Stimulated activated CD4-positive, alpha-beta T cell treated with anti-CD3 and anti-CD28 coated beads, Interleukin-12 subunit alpha, Interleukin-12 subunit beta, amount 100 ng/mL, for 48 hours (primary cell): Measurements from ENCODE around the gene LETMD1.
"Not testable (repeated sequence)": the region's sequence is repeated elsewhere in the genome, so short reads cannot be mapped to it uniquely, and the experiment has no call there.

Experiments used
- DNase-seq, 3 donors: peaks; one replicate each; pipeline ENCODE4 v3.0.0-alpha.2; 2020; ENCODE audit warnings: low read depth in 2 of 3, low spot score in 1 of 3

The LETMD1 gene

DNA sequence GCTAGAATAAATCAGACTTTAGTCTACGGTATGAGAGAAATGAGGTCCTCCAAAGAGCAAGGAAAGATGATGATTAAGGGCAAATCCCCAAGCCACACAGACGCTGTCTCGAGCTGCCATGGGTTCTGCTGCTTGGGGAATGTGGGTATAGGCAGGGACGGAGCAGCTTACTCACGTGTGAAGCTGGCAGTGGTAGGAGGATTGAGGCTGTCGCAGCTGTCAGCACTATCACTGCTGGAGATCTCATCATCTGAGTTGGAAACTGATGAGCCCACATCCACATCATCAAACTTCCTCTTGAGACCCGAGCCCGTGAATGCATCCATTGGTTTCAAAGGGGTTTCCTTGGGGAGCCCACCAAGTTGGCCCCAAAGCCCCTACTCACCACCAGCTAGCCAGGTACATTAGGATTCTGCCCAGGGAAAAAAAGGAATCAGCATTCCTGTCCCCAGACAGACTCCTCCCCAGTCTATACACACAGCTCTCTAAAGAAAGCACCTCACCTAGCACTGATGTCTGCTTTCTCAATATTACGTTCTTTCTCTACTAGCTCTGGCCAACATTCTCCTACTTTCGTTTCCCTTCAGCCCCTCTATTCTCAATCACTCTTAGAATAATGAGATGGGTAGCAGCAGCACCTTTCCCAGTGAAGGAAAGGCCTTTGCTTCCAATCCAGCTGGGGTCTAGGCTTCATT lies 28.3 kb downstream of the LETMD1 start:
- DNase-seq: peak in 2 of 3 donors; percentile 3 to 13

GRCh38 chr12:51077930-51078329 lies 29.8 kb downstream of the LETMD1 start:
- DNase-seq: no peak

DNA sequence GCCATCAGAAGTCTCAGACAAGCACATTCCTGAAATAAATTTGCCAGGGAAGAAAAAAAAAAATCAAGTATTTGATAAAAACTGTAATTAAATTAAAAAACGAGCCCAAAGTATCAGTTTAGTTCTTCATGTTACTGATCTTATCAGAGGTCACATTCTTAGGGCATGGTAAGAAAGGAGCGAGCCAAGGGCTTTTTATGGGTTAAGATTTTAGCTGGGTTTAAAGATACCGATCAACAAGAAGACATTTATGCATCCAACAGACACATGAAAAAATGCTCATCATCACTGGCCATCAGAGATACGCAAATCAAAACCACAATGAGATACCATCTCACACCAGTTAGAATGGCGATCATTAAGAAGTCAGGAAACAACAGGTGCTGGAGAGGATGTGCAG lies 30.2 kb downstream of the LETMD1 start:
- not testable (repeated sequence) for DNase-seq

DNA sequence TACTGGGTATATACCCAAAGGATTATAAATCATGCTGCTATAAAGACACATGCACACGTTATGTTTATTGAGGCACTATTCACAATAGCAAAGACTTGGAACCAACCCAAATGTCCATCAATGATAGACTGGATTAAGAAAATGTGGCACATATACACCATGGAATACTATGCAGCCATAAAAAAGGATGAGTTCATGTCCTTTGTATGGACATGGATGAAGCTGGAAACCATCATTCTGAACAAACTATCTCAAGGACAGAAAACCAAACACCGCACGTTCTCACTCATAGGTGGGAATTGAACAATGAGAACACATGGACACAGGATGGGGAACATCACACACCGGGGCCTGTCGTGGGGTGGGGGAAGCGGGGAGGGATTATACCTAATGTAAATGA lies 30.7 kb downstream of the LETMD1 start:
- DNase-seq: not testable (repeated sequence)

DNA sequence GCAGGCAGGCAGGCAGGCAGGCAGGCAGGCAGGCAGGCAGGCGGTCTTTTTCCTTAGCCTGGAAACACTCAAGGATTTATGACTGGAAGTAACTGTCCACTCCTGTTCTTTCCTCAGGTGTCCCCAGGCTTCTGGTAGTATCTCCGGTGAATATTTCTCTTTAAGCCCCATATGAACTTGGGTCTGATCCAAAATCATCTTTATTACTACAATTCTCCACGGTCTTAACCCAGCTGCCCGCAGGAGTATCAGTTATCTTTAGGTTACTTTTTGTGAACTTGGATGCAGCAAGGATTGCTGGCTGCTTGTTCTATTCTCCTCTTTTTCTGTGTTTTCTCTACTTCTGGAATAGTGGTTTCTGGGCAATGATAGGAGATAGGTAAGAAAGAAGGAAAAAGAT lies 32.0 kb downstream of the LETMD1 start:
- no peak for DNase-seq

DNA sequence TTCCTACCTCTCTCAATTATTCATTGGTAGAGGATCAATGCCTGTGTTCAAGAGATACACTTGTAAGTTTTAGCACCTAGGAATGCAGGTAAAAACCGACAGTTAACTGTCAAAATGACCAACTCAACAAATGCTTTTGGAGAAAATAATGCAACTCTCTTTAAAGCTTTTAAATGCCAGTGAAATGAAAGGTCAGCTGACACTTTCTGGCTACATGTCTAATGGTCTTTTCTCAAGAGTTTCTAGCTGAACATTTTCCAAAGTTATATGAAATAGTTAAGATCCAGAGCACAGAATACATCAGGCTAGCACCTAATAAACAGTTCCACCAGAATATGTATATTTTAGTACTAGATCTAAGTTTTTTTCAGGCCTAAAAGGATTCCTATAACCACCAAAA lies 33.3 kb downstream of the LETMD1 start:
- no peak for DNase-seq

DNA sequence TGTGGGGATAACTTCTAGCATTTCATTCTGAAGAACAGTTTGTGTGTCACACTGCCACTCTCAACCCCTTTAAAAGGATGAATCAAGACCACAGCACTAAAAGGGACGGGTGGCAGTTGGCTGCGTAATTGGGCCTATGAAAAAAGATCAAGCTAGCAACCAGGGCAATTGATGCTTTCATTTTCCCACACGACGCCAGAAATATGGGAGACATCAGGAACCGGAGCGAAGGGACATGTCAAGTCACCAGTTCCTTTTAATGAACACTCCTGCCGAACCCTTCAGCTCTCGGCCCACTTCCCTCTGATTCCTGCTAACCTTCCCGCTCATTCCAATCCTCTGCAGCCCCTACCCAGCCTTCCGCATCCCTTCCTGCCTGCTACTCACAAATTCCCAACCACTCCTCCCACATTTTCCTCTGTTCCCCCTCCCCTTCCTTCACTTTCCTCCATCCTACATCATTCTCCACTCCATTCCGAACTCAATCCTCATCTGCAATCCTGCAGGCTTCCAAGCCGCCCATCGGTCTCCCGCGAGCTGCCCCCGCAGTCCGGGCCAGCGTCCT lies 34.5 kb downstream of the LETMD1 start:
- DNase-seq: peak in 1 of 3 donors; percentile 20

DNA sequence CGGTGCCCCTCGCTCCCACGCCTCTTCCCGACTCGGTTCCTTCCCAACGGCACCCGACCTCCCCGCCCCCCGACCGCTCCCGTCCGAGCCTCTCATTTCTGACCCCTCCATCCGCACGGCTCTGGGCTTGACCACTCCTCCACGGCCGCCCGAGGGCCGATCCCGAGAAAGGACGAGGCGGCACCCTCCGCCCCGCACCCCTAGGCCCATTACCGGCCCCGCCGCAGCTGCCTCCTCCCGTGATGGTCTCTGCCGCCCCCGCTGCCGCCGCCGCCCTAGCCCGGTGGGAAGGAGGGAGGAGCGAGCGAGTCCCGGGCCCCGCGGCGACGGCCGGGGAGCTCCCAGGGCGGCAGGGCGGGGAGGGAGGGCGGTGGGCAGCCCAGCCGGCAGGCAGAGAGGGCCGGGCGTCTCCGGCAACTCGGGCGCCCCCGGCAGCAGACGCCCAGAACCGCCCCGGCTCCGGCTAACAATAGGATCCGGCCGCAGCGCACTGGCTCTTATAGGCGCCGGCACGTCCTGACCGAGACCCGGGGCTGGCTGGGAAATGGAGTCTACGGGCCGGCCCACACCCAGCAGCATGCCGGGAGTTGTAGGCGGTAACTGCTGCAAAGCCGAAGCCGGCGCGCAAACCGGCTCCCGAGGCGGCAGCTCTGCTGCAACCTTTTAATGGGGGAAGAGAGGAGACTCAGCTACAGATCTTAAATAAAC lies 35.2 kb downstream of the LETMD1 start, which contains the start of gene CSRNP2:
Gene CSRNP2 (minus strand): TSS at position 471 of the 708 bp plus-strand sequence. CDS start 7,035 bp downstream, outside the sequence.
- DNase-seq: peak; percentile 87 to 94 (median 92)

DNA sequence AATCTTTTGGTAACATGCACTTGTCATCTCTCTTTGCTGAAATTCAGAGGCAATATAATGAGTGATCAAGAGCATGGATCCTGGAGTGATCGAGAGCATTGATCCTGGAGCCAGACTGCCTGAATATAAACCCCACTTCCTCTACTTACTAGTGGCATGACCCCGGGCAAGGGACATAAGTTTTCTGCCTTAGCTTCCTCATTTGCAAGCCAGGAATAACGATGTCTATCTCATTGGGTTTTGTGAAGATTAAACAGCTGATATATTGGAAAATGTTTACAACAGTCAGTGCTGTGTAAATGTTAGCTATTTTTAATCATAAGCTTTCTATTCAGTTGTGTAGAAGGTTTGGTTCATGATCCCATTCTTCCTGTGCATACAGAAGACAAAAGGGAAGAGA lies 37.6 kb downstream of the LETMD1 start:
- DNase-seq: no peak

- no peak for DNase-seq
Observed at GRCh38 chr12:51086933-51087332, 38.8 kb downstream of the LETMD1 start.

- DNase-seq: peak; percentile 11 to 15 (median 14)
Observed at GRCh38 chr12:51087818-51088217, 39.7 kb downstream of the LETMD1 start.

- DNase-seq: no peak
Observed at GRCh38 chr12:51090705-51091229, 42.6 kb downstream of the LETMD1 start.

DNA sequence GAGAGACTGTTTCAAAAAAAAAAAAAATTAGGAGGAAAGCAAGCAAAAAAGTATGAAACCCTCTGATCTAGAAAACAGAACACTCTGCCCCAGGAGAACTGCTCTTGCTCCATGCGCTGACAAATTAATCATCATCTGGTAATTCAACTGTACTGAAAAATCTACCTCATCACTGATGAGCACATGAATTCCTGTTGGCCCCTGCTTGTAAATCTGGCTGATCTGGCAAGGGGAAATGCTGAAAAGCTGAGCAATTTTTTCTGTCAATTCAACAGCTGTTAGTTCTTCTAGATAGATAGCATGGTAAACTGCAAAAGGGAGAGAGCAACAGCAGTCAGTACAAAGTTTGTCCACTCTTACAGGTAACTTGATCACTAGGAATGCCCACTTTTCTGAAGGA lies 50.5 kb downstream of the LETMD1 start:
- DNase-seq: no peak

DNA sequence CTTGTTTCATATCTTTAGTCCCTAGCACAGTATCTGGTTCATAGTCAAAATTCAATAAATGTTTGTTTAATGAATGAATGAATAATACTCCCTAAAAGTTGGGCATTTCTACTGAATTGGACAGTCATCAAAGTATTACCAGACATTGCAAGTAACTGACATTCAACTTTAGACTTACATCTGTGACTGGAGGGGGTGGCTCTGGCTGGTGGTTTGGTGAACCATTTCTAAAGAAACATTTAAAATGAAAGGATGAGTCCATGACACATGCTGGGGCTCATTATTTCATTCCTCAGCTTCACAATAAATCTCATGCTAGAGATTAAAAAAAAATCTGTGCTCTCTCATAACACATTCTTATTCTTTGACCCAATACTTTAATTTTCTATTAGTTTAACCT lies 55.9 kb downstream of the LETMD1 start:
- DNase-seq: no peak

GRCh38 chr12:51108136-51108535 lies 60.0 kb downstream of the LETMD1 start:
- no peak for DNase-seq
